MV-4-11 (cell line): ENCODE results near the gene GLE1.
"Not testable (repeated sequence)": the region's sequence is repeated elsewhere in the genome, so short reads cannot be mapped to it uniquely, and the experiment has no call there.

Experiments used
- DNase-seq: peaks from one replicate; lab custom pipeline; 2025; lab: John Stamatoyannopoulos, UW

The GLE1 gene

DNA sequence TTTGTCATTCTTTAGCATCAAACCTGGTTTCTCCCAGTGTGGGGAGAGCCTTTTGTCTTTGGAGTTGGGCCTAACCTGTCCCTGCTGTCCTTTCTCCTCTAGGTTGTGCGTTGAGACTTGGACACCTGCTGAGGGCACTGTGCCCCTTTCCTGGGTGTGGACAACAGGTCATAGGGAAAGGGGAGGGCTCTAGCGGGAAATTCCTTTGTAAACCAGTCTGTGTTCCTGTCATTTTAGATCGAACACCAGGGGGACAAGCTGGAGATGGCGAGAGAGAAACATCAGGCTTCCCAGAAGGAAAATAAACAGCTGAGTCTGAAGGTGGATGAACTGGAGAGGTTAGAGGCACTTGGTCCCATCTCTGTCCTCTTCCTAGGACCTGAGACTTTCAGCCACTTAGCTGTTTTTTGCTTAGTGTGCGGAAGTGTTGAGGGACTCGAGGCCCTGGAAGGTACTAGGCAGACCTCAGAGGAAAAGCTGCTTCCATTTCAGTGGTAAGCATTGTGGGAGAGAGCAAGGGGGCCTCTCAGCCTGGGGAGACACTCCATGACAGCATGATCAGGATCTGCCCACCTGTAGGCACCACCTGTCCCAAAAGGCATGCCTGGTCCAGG is 8.6 kb upstream of the GLE1 start:
- no peak for DNase-seq

DNA sequence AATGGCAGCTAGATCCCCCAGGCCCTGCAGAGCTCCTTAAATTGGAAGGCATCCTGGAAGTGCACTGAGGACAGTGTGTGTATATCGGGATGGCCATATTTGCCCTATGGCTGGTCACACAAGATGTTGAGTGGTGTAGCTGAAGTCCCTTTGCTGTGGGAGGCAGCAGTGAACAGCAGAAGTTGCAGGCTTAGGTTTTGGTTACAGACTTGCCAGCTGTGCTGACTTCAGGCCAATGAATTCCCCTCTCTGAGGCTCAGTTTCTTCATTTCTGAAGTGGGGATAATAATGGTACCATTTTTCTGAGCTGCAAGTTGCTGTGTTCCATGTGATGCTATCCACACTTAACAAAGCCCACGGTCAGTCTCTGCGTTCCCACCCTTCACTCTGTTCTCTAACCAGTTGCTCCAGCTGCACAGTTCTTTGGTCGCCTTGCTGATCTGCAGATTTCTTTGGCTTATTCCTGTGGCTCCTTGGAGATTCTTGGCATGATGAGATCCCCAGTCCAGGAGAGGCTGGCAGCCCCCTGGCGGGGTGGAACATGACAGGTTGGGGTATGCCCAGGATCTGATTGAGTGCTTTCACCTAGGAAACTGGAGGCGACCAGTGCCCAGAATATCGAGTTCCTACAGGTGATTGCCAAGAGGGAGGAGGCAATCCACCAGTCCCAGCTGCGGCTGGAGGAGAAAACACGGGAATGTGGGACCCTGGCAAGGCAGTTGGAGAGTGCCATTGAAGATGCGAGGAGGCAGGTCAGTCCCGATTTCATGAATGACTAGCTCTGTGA is 6.5 kb upstream of the GLE1 start:
- DNase-seq: no peak

- DNase-seq: no peak
Observed at GRCh38 chr9:128498911-128499310, 5.6 kb upstream of the GLE1 start.

DNA sequence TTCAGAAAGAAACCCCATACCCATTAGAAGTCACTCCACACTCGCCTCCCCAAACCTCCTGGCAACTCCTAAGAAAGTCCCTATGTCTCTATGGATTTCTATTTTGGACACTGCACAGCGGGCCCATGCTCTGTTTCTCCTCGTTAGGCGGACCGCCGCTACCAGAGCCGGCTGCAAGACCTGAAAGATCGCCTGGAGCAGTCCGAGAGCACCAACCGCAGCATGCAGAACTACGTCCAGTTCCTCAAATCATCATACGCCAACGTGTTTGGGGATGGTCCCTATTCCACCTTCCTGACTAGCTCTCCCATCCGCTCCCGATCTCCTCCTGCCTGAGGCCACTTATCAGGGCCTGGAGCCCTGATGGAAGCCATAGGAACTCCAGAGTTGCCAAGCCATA is 4.6 kb upstream of the GLE1 start:
- no peak for DNase-seq

DNA sequence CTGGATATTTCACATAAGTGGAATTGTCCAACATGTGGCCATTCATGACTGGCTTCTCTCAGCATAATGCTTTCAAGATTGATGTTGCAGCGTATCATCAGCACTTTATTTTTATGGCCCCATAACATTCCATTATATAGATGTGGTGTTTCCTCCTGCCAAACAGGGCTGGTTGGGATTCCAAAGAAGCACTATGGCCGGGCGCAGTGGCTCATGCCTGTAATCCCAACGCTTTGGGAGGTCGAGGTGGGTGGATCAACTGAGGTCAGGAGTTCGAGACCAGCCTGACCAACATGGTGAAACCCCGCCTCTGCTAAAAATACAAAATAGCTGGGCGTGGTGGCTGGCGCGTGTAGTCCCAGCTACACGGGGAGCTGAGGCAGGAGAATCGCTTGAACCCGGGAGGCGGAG is 1.1 kb upstream of the GLE1 start:
- not testable (repeated sequence) for DNase-seq

DNA sequence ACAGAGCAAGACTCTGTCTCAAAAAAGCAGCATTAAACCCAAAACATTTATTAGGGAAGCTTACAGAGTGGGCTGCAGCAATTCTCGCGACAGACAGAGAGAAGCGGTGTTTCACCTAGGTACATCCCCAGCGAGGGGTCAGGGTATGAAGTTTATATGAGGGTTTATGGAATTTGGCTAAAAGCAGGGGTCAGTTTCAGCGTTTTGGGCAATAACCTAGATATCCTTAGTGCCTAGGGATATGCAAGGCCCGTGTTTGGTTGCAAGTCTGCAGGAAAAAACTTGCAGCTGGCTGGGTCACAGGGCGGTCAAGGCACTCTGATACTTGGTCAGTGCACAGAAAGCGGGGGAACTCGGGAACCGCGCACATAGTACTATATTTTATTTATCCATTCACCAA is 649 bp upstream of the GLE1 start:
- peak; percentile 16 for DNase-seq

- no peak for DNase-seq
Observed at GRCh38 chr9:128505414-128505765, 871 bp downstream of the GLE1 start.

- peak; percentile 14 for DNase-seq
Observed at GRCh38 chr9:128505906-128506305, 1.4 kb downstream of the GLE1 start.

DNA sequence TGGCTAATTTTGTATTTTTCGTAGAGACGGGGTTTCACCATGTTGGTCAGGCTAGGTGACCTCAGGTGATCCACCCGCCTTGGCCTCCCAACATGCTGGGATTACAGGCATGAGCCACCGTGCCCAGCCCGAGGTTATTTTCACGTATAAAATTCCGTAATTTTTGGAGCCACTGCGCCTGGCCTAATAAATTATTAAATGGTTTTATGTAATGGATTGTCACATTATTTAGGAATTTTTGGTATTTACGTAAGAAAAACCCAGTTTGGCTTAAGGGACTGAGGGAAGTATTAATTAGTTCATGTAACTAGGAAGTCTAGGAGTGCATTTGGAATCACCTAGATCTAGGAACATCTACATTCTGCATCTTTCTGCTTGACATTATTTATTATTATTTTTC is 8.3 kb downstream of the GLE1 start:
- DNase-seq: no peak

DNA sequence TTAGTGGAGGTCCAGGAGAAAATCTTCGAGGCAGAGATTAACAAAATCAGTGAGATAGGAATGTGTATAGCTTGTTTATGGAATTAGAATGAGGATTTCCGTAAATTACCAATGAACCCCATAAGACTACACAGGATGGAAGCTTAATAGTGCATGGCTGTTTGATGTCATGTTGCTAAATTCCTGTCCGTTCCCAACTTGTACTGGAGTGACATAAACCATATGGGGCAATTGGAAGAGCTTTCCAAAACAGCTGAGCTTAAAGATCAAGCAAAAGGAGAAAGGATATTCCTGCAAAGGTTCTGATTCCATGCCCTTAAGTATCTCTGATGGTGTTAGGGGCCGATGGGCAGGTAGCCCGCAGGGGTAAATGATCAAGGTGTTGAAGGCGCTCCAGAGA is 17.4 kb downstream of the GLE1 start:
- no peak for DNase-seq

DNA sequence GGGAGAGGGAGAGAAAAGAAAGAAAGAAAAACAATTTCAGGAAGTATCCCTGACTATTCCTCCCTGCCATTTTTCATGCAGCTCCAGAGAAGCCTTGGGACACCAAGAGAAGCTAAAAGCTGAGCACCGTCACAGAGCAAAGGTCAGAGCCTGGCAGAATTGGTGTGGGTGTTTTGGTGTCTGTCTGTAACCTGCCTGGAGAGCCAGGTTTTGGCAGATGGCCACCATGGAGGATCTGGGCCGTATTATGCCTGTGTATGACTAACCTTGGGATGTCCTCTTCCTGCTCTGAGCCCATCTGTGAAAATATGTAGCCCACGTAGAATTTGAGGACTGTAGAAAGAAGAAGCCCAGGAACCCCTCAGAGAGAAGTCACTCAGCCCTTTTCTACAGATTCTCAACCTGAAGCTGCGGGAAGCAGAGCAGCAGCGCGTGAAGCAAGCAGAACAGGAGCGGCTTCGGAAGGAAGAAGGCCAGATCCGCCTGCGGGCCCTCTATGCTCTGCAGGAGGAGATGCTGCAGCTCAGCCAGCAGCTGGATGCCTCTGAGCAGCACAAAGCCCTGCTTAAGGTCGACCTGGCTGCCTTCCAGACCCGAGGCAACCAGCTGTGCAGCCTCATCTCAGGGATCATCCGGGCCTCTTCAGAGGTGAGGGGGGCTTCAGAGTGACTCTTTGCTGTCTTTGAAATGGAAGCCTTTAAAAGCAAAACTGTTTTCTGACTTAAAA is 18.8 kb downstream of the GLE1 start:
- no peak for DNase-seq

GRCh38 chr9:128526720-128527119 is 22.2 kb downstream of the GLE1 start:
- no peak for DNase-seq

DNA sequence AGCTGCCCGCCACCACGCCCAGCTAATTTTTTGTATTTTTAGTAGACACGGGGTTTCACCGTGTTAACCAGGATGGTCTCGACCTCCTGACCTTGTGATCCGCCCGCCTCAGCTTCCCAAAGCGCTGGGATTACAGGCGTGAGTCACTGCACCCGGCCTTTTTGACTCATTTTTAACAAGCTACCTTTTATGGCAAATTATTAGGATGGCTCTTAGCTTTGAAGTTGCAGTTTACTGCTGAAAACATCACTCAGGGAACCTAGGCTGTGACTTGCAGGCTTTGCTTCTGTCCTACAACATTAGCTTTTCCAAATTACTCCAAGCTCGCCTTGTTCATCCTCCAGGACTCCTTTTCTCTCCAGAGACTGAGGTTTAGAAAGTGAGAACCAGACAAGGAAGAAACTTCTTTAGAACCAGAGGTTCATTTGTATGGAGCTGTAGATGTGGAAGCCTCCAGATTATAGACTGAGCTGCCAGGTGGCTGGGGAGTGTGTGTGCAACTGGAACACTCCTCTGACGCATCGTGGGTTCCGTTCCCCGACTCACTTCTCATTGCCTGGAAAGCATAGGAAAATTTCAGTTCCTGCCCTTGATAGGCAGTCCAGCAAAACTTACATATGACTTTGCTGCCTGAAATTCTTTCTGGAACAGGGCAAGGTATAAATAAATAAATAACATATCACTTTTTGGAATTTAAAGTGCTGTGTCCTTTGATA is 24.1 kb downstream of the GLE1 start:
- DNase-seq: no peak

- no peak for DNase-seq
Observed at GRCh38 chr9:128529191-128529590, 24.7 kb downstream of the GLE1 start.

DNA sequence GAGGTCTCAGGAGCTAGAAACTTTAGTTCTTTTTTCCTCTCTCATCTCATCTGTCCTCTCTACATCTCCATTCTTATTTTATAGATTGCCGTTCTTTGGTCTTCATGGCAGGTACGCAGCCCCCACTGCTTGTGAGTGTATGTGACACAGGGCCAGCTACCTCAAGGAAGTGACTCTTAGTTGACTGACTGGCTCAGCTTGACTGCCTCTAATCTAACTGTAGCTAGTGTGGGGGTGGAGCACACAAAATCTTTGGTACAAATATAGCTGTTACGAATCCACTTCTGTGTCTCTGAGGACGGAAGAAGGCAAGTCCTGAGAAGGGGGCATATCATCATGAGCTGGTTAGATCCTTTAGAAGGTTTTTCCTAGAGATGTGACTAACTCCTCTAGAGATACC is 28.1 kb downstream of the GLE1 start:
- DNase-seq: no peak

DNA sequence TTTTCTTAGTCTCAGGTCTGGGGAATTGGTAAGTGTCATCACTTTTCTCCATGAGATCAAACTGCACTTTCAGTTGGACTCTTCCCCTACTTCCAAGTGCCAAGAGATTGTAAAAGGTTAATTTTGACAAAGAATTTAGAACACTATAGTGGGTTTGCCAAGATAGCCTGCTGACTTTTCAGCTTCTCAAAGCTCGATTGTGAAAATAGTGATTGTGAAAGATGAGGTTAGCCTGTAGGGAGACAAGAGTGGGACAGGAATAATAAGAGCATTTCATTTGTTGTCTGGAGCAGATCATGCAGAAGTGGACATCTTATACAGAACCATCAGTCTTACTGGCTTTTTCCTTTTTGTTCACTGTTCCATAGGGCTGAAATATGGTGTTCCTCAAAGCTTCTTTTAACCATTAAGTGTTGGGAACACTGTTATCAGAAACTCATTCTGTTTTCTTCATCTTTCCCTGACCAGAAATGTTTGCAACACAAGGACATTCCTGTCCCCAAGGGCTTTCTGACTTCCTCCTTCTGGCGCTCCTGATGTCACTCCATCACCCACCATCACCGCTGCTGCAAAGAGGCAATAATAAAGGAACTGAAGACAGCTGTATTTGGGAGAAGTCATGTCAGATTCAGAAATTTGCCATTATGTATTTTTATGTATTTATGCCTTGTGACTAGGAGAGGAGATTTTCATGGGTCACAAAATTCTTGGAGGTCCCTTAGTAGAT is 36.3 kb downstream of the GLE1 start:
- DNase-seq: peak; percentile 70

- DNase-seq: no peak
Observed at GRCh38 chr9:128546504-128546903, 42.0 kb downstream of the GLE1 start.

GRCh38 chr9:128548876-128549275 is 44.4 kb downstream of the GLE1 start:
- DNase-seq: no peak

DNA sequence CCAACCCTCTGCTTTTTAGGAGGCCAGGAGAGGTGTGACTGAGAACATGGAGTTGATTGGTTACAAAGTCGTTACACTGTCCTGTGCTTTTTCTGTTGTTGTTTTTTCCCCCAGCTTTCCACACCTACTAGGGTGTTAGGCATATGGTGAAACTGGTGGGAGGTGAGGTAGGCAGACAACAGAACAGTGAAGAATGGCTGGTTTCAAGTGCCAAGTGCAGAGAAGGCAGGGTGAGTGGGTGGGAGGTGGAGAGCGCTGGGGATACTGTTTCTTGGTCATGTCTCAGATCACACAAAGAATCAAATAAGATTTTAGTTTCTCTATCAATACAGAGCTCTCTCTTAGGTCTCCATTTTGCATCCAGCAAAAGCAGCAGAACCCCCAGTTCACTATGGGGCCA is 45.7 kb downstream of the GLE1 start:
- DNase-seq: no peak

DNA sequence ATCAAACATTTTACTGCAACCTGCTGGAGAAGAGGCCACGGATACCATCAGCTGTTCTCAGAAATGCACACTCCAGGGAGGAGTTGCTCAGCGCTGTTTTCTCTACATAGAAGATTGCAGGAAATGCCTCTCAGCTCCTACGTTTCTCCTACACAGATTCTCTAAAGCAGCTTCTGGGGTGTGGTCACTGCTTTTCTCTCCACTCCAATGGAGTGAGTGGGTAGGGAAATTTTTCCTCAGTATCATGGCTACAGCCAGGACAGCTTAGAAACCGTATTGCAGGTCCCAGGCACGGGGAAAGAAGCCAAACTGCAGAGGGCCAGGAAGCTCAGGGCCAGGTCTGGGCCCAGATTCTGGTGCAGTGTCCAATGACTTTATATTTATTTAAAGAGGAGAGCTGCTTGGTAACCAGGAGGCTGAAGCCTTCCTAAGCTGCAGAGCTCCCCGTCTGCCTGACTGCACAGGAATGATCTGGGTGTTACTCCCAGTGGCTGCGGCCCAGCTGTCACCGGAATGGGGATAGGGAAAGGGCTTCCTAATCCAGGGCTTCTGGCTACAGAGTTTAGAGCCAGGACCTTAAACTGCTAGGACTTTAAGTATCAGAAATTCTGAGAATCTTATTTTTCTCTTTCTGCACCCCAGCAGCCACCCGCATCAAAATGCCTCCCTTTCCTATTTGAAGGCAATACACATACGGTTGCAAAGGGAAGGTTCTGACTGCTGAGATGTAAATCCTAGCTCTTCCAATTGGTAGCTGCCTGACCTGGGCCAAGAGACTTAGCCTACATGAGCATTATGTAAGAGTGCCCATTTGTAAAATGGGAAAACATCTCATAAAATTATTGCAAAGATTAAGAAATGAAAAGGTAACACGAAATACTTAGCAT is 46.5 kb downstream of the GLE1 start:
- DNase-seq: no peak

GRCh38 chr9:128551657-128552152 is 47.2 kb downstream of the GLE1 start:
- DNase-seq: no peak
